DOHH2 (cell line): Measurements from ENCODE around the gene ZBTB7C.

Experiments
- CTCF ChIP-seq: fragments of 200-600 bp; sonication (generic); IDR thresholded peaks from one replicate; pipeline ENCODE4 v1.5.1; 2014; ENCODE audit warnings: antibody characterized with exemption, mild to moderate bottlenecking, low read depth, low read length; ENCODE audit not compliant: poor library complexity, severe bottlenecking
- EZH2phosphoT487 ChIP-seq: fragments of 200-600 bp; sonication (generic); IDR thresholded peaks from 2 replicates; pipeline ENCODE4 v1.6.1; 2017; ENCODE audit warnings: borderline replicate concordance, mild to moderate bottlenecking, antibody characterized with exemption, low read length, moderate library complexity, mixed read lengths

- TF ChIP-seq CTCF (no peak), EZH2phosphoT487 (no peak)
Measured at GRCh38 chr18:48385596-48385995, 23.6 kb downstream of the ZBTB7C start.
